ENCODE measurements around the gene CYSRT1. TPM values are rescaled to one million over a fixed set of nuclear protein-coding genes. Genes with fewer than 3 reads are reported as not detected.
A peak's percentile ranks its signal among the peaks of the same experiment; 100 is the strongest.

CYSRT1 gene
- total RNA-seq, 1 experiment from 2014 or later, result 1.0 TPM

DNA sequence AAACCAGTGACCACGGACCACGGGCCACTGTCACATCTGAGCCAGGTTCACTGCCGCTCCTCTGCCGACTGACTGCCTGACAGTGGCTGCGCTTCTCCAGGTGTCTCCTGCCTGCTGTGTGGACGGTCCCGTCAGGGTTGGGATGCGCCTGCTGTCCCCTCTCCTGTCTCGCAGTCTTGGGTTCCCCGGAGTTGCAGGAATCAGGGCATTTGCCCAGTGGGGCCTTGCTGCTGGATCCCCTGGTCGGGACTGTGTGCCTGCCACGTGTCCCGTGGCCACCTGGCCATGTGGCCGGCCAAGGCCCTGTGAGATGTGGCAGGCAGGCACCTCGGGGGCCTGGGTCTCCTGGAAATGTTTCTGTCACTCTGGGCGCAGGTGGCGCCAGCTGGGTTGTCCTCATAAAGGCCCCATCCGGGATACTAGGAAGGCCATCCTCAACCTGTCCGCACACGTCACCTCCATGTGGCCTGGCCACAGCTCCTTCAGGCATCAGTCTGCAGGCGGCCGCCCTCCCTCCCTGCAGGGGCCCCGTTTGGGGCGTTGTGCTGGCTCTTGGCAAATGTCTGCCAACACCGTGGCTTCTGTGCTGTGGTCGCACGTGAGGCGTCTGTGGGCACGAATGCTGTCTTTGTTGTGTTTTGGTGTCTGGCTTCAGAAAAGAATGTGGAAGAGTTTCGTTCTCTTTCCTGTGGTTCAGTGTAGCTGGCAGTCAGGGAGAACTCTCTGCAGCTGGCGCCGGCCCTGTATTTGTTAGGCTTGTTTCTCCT, 46.1 kb downstream of the CYSRT1 start:
- DNase-seq, result peak; percentile 29
- H3K4me2 ChIP-seq (ENCODE audit: insufficient read depth, insufficient read length, low read length), result no peak overlapping the region
- no peak overlapping the region for H3K14ac ChIP-seq (ENCODE audit: insufficient read depth, low read length)
- Mint-ChIP-seq H3K27ac (peak overlapping the region in 2 of 3 experiments; percentile 53 to 64; a peak in 2 of 7 replicates), H3K4me3 (no peak overlapping the region), H3K36me3 (ENCODE audit: insufficient read depth in 1 of 3, low read depth in 3 of 3) (peaks cover 11 to 43% (median 34%) of the 10 kb centered on the region in 3 experiments; a peak in 6 of 7 replicates), H3K27me3 (ENCODE audit: low read depth) (no peaks in the 10 kb centered on the region), H3K9me3 (no peaks in the 10 kb centered on the region; a peak in 1 of 5 replicates), H3K4me1 (peaks cover 12 to 17% of the 10 kb centered on the region in 2 experiments)
- no peaks in the 10 kb centered on the region for H4K20me1 ChIP-seq (ENCODE audit: control insufficient read depth, insufficient read depth, insufficient read length)
- no peak overlapping the region for H3K18ac ChIP-seq (ENCODE audit: insufficient read length, low read depth, low read length)
- no peak for TF ChIP-seq CTCF (conservative IDR thresholded peaks at IDR 0.05)
- no peaks in the 10 kb centered on the region for H3K9me3 ChIP-seq (ENCODE audit: control insufficient read depth, low read depth, low read length)
- no peak overlapping the region for H2AK5ac ChIP-seq (ENCODE audit: insufficient read length, low read length)
- no peaks in the 10 kb centered on the region for H3K27me3 ChIP-seq (ENCODE audit: insufficient read depth, low read length)
- no peak overlapping the region for H4K91ac ChIP-seq (ENCODE audit: insufficient read length, low read depth, low read length)
- no peak overlapping the region for H2BK15ac ChIP-seq (ENCODE audit: low read depth, low read length)
- no peak overlapping the region for H3K9ac ChIP-seq (ENCODE audit: extremely low read depth, insufficient read length, low read length)
- no peaks in the 10 kb centered on the region for H3K79me1 ChIP-seq (ENCODE audit: insufficient read depth, low read depth, low read length, poor library complexity, severe bottlenecking)
- no peak overlapping the region for H2BK120ac ChIP-seq (ENCODE audit: low read depth, low read length, poor library complexity, severe bottlenecking)
- H3K23me2 ChIP-seq (ENCODE audit: insufficient read length, low read depth, low read length, poor library complexity, severe bottlenecking), result no peaks in the 10 kb centered on the region
- H4K8ac ChIP-seq (replicated peaks; ENCODE audit: insufficient read length, low read depth, low read length), result no peak overlapping the region
- H3K56ac ChIP-seq (ENCODE audit: insufficient read length, low read depth, low read length), result no peak overlapping the region
- no peak overlapping the region for H2BK20ac ChIP-seq (ENCODE audit: low read depth, low read length, poor library complexity, severe bottlenecking)
- no peak overlapping the region for H3K27ac ChIP-seq (ENCODE audit: insufficient read length, low read depth, low read length)
- H4K5ac ChIP-seq (ENCODE audit: insufficient read length, low read depth, low read length), result no peak overlapping the region
- H2BK5ac ChIP-seq (ENCODE audit: insufficient read length, low read length), result no peak overlapping the region
- no peaks in the 10 kb centered on the region for H3K4me1 ChIP-seq (ENCODE audit: insufficient read depth, low read length)
- no peak overlapping the region for H3K23ac ChIP-seq (ENCODE audit: insufficient read length, low read depth, low read length)
- no peaks in the 10 kb centered on the region for H3K79me2 ChIP-seq (ENCODE audit: insufficient read depth, low read length)
- no CpG with 5 or more reads among the region's 32 CpGs for WGBS (ENCODE audit: extremely low coverage, insufficient read length, low lambda C conversion rate)
- H2AFZ ChIP-seq (ENCODE audit: low read length), result no peak overlapping the region
- H3T11ph ChIP-seq (ENCODE audit: low read length), result no peak overlapping the region
- H2BK12ac ChIP-seq (ENCODE audit: insufficient read length, low read depth, low read length), result no peak overlapping the region
- no peak overlapping the region for H3K4ac ChIP-seq (ENCODE audit: low read depth, low read length)

Measured in H9 (cell line).